Right ventricle myocardium superior (tissue), 1 donor: ENCODE data around the gene TRMT11. TPM values are rescaled to one million over a fixed set of nuclear protein-coding genes. Genes with fewer than 3 reads are reported as not detected.
"Not testable (repeated sequence)": the region's sequence is repeated elsewhere in the genome, so short reads cannot be mapped to it uniquely, and the experiment has no call there.

Source experiments
- ATAC-seq: fragments of 200-7000 bp; cut with Tn5 transposase; one replicate; pipeline ENCODE4 v1.9.1; 2020; ENCODE audit warnings: mild to moderate bottlenecking; ENCODE audit not compliant: poor library complexity
- DNase-seq: peaks from one replicate; pipeline ENCODE4 v3.0.0-alpha.2; 2020
- intact Hi-C: fragments of 100-400 bp; cut with DNase I; formaldehyde crosslinking; loops from one replicate; pipeline ENCODE4 v1.11.2; 2022
- long read RNA-seq: library from polyadenylated mRNA; unstranded; transcript quantifications from one replicate; pipeline ENCODE4 v2.0.0, GENCODE V29; 2021
- total RNA-seq: library from RNA; stranded (reverse); fragmentation: NEBNext Ultra II Directional; extraction: Animal tissue kit (Norgen Biotek cat#: 25700); gene quantifications from one replicate; pipeline ENCODE4 v1.2.1, GENCODE V29; 2021
- donor health status: DM: no; HTN: yes; CAD: no; lungs with severe emphysema.

TRMT11 gene
- total RNA-seq = 13.5 TPM
- long read RNA-seq, transcript TRMT11-201 (13 exons, 1,565 nt) = major isoform, 8 of 11 reads
- long read RNA-seq, partial matches to known transcripts = 0 of 11 reads
- long read RNA-seq, other reads (novel, unspliced or antisense) = 3 of 11 reads

GRCh38 chr6:125986301-125987025, at the start of gene TRMT11:
TRMT11 (plus strand) TSS chr6:125986540; CDS start chr6:125986551, 11 bp downstream.
- DNase-seq (peak; percentile 92), ATAC-seq (peak; percentile 99)
- intact Hi-C loops = no loop called here

GRCh38 chr6:125939026-125939425, 47.3 kb upstream of the TRMT11 start:
- DNase-seq = no peak
- intact Hi-C loops = no loop called here

DNA sequence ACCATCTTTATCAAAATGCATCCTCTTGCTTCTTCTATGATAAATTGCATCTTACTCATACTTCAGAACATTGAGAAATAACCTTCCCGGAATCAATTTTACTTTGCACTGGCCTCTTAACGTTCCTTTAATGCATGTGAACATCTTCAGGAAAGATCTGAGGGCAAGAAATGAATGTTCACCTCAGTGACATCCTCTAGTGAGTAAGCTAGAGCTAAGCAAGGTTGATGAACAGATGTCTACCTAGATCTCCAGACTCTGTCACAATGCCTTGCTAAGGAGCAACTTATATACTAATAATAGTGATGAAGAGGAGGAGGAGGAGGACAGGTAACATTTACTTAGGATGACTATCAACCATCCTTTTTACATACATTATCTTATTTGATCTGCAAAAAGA, 46.5 kb upstream of the TRMT11 start:
- ATAC-seq = no peak
- intact Hi-C loops = no loop called here
- no peak for DNase-seq

More at GRCh38 chr6:125939026-125939425, 47.3 kb upstream of the TRMT11 start:
- ATAC-seq = no peak

DNA sequence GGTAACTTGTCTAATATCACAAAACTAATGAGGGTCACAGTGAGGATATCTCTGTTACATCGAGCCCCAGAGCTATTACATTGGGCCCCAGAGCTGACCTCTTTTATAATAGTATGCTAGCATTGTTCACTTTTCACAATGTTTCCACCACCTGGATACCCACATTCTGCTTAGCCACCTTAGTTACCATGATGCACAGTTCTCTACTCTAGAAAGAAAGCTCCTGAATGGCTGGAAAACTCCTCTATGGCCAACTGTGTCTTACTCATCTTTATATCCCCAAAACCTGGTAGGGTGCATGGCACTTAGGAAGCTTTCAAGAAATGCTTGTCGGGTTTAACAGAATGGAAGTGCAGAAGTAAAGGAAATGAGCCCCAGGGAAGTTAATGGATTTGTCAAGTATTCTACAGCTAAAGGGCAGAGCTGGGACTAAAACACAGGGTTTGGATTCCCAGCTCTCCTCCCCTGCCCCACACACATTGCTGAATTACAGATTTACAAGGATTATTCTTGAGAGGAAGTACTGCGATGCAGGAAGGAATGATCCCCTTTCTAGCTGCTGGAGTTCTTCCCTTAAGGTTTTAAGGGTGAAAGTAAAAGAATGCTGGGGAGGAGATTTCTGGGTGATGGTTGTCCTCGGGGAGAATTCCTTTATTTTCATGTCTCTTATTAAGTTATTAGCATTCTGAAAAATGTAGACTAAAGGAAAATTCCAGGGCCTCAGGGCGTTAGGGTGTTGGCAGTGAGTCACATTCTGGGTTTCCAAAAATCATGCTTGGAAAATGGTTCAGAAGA, 45.9 kb upstream of the TRMT11 start:
- intact Hi-C loops = no loop called here
- no peak for DNase-seq
- ATAC-seq = no peak

- ATAC-seq (no peak), DNase-seq (no peak)
- intact Hi-C loops = no loop called here
These were observed 43.4 kb upstream of the TRMT11 start for GRCh38 chr6:125942672-125943527.

DNA sequence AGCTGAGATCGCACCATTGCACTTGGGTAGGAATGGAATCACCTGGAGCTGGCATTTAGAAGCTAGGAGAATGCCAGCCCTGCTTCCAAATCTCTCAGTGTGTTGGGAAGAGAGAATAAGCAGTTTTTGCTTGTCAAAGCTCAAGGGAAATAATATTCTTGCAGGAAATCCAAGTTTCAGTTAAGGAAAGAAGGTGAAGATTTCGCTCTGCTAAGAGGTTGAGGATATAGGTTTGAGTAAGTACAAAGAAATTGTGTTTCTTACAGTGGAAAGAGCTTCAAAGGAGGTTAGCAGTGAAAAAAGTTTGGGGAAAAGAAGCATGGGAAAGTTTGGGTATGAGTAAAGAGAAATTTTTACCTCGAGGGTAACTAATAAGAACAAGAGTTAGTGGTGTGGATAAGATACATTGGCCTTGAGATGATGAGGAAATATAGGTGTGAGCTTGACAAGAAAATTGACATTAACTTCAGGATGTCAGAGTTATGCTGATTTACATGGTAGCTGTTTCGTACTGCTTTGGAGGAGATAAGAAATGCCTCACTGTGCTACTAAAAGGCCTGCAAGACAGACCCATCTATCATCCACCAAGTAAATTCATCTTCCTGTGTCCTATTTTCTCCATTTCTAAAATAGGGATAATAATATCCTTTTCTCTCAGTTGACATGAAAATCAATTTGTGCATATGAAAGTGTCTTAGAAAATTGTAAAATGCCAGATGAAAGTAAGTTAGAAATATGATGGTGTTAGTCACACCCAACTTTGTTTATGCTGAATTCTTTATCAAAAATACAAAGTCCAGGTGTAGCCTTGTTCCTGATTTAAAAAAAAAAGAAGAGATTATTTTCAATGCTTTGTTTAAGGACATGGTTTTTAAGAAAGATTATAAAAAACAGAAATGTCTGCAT, 42.6 kb upstream of the TRMT11 start:
- no peak for DNase-seq
- ATAC-seq = no peak
- intact Hi-C loops = no loop called here

DNA sequence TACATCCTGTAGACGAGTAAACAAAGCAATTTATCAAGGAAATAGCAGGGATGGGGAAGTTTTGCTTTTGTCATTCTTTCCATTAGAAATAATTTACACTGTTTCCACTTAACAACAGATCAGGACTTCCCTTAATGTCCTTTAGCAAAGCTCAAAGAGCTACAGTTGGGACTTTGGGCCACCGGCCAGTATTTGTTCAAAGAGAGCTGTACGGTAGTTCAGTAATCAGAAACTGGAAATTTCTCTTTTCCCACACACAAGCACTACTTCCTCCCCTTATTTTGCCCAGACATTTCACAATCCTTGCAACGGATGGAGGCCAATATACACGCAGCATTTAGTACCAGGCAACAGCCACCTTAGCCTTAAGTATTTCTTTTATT, 41.9 kb upstream of the TRMT11 start:
- DNase-seq (peak; percentile 79), ATAC-seq (peak; percentile 90)
- intact Hi-C loops = no loop called here

- DNase-seq (no peak), ATAC-seq (no peak)
- intact Hi-C loops = no loop called here
These were observed 41.4 kb upstream of the TRMT11 start for GRCh38 chr6:125944896-125945295.

DNA sequence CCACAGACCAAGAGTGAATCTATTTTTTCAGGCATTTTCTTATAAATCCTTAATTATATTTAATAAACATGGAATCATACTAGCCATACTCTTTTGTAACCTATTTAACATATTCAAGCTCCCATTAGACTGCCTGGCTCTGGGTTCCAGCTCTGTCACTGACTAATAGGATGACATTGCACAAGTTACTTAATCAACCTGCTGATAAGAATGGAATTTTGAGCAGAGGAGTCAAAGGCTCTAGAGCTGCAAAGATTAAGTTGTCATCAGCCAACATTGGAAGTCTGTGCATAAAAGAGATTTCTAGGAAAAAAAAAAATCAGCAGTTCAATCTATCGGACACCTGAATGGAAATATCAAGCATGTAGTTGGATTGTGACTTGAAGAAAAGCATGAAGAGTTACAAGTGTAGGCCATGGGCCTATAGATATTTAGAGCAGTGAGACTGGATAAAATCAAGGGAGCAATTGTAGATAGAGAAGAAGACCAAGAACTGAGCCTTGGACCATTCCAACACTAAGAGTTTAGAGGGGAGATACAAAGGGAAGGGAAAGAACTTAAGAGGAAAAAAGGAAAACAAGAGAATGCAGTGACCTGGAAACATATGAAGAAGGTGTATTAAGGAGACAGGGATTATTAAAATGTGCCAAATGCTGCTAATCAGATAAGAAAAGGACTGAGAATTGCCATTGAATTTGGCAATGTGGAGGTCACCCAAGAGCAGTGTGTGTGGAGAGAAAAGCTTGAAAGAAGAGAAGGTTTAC, 40.8 kb upstream of the TRMT11 start:
- ATAC-seq (peak; percentile 49), DNase-seq (no peak)
- intact Hi-C loops = no loop called here

GRCh38 chr6:125947615-125948014, 38.7 kb upstream of the TRMT11 start:
- ATAC-seq (no peak), DNase-seq (no peak)
- intact Hi-C loops = no loop called here

GRCh38 chr6:125948455-125948854, 37.9 kb upstream of the TRMT11 start:
- ATAC-seq = no peak
- intact Hi-C loops = no loop called here
- DNase-seq = no peak

- intact Hi-C loops = no loop called here
- ATAC-seq (no peak), DNase-seq (no peak)
These were observed 37.3 kb upstream of the TRMT11 start for GRCh38 chr6:125949069-125949468.

GRCh38 chr6:125950293-125950692, 36.0 kb upstream of the TRMT11 start:
- ATAC-seq (no peak), DNase-seq (no peak)
- intact Hi-C loops = no loop called here

DNA sequence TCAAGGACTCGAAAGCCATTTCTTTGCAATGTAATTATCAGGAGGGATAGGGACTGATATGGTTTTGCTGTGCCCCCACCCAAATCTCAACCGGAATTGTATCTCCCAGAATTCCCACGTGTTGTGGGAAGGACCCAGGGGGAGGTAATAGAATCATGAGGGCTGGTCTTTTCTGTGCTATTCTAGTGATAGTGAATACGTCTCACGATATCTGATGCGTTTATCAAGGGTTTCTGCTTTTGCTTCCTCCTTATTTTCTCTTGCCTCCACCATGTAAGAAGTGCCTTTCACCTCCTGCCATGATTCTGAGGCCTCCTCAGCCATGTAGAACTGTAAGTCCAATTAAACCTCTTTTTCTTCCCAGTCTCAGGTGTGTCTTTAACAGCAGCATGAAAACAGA, 35.6 kb upstream of the TRMT11 start:
- ATAC-seq, DNase-seq, intact Hi-C loops: not testable (repeated sequence)

DNA sequence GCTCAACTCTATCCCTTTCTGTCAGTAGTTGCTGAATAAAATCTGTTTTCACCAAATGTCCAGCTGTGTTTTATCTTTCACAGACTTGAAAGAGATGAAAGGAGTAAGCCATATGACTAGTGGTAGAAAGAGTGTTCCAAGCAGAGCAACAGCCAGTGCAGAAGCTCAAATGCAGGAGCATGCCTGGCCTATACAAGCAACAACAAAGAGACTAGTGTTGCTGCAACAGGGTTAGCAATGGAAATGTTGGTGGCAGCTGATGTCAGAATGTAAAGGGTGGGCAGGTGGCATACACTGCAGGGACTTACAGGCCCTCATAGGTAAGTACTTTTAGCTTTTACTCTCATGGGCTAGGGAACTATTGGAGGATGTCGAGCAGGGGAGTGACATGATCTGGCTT, 35.0 kb upstream of the TRMT11 start:
- ATAC-seq = no peak
- intact Hi-C loops = no loop called here
- no peak for DNase-seq

GRCh38 chr6:125952764-125953501, 33.4 kb upstream of the TRMT11 start:
- no peak for ATAC-seq
- intact Hi-C loops = no loop called here
- no peak for DNase-seq

- intact Hi-C loops = no loop called here
- ATAC-seq (no peak), DNase-seq (no peak)
These were observed 32.9 kb upstream of the TRMT11 start for GRCh38 chr6:125953502-125953875.
